PC-9 (cell line): Measurements from ENCODE around the gene AMOTL1.

Experiments used
- EZH2 ChIP-seq: fragments of 200-600 bp; sonication (generic); IDR thresholded peaks from 2 replicates; pipeline ENCODE4 v1.8.0; 2017; ENCODE audit warnings: antibody characterized with exemption, low read depth
- TF ChIP-seq, protein P1 (sequence below): fragments of 200-600 bp; sonication (generic); conservative IDR thresholded peaks from 2 replicates; pipeline ENCODE4 v1.6.1; 2017; ENCODE audit warnings: mixed run types, antibody characterized with exemption, mild to moderate bottlenecking, moderate library complexity

DNA sequence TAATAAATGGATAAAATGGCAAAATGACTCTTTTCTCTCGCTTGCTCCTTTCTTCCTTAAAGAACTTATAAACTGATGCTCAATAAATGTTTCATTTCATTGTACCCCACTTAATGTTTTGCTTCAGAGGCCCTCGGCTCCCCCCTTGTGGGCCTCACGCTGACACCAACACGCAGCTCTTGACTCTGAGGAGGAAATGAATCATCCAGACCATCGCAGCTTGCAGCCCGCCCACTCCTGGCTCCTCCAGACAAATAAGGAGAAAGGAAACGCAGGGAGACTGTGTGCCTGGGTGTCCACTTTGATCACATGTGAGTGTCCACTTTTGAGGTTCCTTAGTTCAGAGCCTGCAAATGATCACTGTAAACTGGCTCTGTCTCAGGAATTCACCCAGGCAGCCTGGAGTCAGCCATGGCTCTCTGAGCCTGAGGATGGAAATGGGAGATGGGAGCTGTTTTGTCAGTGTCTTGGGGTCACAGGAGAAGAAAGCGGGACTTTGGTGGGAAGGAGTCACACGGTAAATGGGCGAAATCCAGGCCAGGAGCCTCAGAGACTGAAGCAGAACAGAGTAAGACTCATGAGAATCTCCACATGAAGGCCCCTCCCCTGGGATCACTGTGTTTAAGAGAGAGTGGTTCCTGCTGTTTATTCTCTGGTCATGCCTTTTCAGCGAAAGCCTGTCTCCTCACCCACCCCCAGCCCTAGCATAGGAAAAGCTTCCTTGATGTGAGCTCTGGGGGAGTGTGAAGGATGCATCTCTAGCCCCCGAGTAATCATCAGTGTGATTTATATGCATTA is 108.7 kb downstream of the AMOTL1 start:
- TF ChIP-seq, protein P1, sequence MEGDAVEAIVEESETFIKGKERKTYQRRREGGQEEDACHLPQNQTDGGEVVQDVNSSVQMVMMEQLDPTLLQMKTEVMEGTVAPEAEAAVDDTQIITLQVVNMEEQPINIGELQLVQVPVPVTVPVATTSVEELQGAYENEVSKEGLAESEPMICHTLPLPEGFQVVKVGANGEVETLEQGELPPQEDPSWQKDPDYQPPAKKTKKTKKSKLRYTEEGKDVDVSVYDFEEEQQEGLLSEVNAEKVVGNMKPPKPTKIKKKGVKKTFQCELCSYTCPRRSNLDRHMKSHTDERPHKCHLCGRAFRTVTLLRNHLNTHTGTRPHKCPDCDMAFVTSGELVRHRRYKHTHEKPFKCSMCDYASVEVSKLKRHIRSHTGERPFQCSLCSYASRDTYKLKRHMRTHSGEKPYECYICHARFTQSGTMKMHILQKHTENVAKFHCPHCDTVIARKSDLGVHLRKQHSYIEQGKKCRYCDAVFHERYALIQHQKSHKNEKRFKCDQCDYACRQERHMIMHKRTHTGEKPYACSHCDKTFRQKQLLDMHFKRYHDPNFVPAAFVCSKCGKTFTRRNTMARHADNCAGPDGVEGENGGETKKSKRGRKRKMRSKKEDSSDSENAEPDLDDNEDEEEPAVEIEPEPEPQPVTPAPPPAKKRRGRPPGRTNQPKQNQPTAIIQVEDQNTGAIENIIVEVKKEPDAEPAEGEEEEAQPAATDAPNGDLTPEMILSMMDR: no peak
- TF ChIP-seq EZH2: no peak
